ENCODE measurements around the gene RPS14.

DNA sequence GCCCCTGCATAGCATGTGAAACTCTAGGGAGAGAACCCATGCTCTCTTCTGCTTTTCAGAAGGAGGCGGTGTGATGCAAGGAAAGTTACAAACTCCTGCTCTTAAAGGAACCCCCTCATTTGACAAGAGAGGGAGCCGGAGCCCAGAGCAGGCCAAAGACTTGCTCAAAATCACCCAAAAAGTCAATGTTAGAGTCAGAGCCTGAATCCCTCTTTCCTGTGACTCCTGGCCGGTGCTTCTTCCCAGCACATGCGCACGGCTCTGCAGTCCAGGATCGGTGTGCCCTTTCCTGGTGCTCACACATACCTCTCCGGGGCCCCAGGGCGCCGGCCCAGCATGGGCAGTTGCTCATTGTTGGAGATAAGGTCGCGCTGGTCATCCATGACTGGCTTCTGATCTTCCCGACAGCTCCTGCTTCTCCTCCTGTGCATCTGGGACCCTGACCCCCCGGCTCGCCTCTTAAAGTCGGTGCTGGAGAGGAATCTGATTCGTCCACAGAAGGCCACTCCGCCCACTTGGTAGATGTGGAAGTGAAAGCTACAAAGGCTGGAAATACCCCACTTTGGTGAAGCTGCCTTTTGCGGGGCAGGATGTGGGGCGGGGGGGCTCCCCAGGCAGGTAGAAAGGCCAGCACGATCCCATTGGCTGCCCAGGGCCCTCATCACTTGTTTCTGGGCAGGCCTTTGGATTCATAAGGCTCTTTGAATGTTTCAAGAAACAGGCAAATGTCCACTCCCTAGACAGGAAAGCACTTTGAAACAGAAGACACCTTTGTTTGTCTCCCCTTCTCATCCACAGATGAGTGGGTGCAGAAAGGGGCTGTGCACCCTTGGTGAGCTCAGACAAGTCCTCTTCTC lies 37.0 kb downstream of the RPS14 start, which contains the start of gene CD74:
- TF ChIP-seq MAX (IDR thresholded peaks at IDR 0.05; ENCODE audit: low read depth, low read length) (no peak), POLR2A (IDR thresholded peaks at IDR 0.05; ENCODE audit: extremely low read depth, insufficient read length) (no peak)
- TF ChIP-seq, protein P1, sequence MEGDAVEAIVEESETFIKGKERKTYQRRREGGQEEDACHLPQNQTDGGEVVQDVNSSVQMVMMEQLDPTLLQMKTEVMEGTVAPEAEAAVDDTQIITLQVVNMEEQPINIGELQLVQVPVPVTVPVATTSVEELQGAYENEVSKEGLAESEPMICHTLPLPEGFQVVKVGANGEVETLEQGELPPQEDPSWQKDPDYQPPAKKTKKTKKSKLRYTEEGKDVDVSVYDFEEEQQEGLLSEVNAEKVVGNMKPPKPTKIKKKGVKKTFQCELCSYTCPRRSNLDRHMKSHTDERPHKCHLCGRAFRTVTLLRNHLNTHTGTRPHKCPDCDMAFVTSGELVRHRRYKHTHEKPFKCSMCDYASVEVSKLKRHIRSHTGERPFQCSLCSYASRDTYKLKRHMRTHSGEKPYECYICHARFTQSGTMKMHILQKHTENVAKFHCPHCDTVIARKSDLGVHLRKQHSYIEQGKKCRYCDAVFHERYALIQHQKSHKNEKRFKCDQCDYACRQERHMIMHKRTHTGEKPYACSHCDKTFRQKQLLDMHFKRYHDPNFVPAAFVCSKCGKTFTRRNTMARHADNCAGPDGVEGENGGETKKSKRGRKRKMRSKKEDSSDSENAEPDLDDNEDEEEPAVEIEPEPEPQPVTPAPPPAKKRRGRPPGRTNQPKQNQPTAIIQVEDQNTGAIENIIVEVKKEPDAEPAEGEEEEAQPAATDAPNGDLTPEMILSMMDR (IDR thresholded peaks at IDR 0.05; ENCODE audit: low read depth, low read length): no peak

Data from NB4 (cell line).